Lung (tissue), 12 donors: ENCODE data around the gene TLE1. TPM values are rescaled to one million over a fixed set of nuclear protein-coding genes. Genes with fewer than 3 reads are reported as not detected.
A peak's percentile ranks its signal among the peaks of the same experiment; 100 is the strongest.

Experiments used
- ATAC-seq: fragments of 200-7000 bp; cut with Tn5 transposase; one replicate; pipeline ENCODE4 v1.9.1; 2020; ENCODE audit warnings: moderate number of reproducible peaks; ENCODE audit not compliant: insufficient read depth, low FRiP score
- DNase-seq, 3 donors: peaks; one replicate each; pipeline ENCODE4 v3.0.0-alpha.2; 2013 to 2017
- H3K27ac ChIP-seq, 2 donors: one replicate each; pipeline ENCODE4 v1.5.1; 2013; ENCODE audit warnings: mild to moderate bottlenecking in 2 of 2, moderate library complexity in 2 of 2, control low read depth in 1 of 2, inconsistent platforms in 1 of 2, low read depth in 1 of 2, low read length in 1 of 2
- H3K27me3 ChIP-seq, 3 donors: one replicate each; pipeline ENCODE4 v1.5.1; 2013; ENCODE audit warnings: low read length in 2 of 3; ENCODE audit not compliant: control insufficient read depth in 3 of 3, insufficient read depth in 3 of 3
- H3K36me3 ChIP-seq, 4 donors: one replicate each; pipeline ENCODE4 v1.5.1; 2013; ENCODE audit warnings: low read length in 4 of 4, mild to moderate bottlenecking in 1 of 4, moderate library complexity in 1 of 4; ENCODE audit not compliant: control insufficient read depth in 4 of 4, insufficient read depth in 4 of 4
- H3K4me1 ChIP-seq, 5 donors: one replicate each; pipeline ENCODE4 v1.5.1; 2013; ENCODE audit warnings: low read length in 5 of 5, mild to moderate bottlenecking in 2 of 5, moderate library complexity in 1 of 5; ENCODE audit not compliant: control insufficient read depth in 5 of 5, insufficient read depth in 5 of 5
- H3K4me3 ChIP-seq: one replicate; pipeline ENCODE4 v1.5.1; 2013; ENCODE audit warnings: mild to moderate bottlenecking, control low read depth, moderate library complexity
- H3K9ac ChIP-seq, 2 donors: one replicate each; pipeline ENCODE4 v1.5.1; 2013; ENCODE audit warnings: low read length in 2 of 2, control low read depth in 1 of 2; ENCODE audit not compliant: insufficient read depth in 1 of 2
- H3K9me3 ChIP-seq, 4 donors: one replicate each; pipeline ENCODE4 v1.5.1; 2013; ENCODE audit warnings: low read length in 3 of 4, mild to moderate bottlenecking in 1 of 4, moderate library complexity in 1 of 4; ENCODE audit not compliant: control insufficient read depth in 4 of 4, insufficient read depth in 3 of 4
- CTCF ChIP-seq: IDR thresholded peaks from 2 replicates; pipeline ENCODE4 v1.5.1; 2012; ENCODE audit warnings: mild to moderate bottlenecking; ENCODE audit errors: control extremely low read depth, extremely low read depth
- WGBS, 2 donors: extraction: QIAGEN DNeasy Blood & Tissue Kit; methylation state at CpG; one replicate each; pipeline ENCODE4 v1.1.7; 2013; 5-methylcytosine and 5-hydroxymethylcytosine counted together
- polyA plus RNA-seq, 2 donors: library from polyadenylated mRNA; stranded (reverse); fragments of 200-250 nt; gene quantifications; one replicate each; pipeline ENCODE4 v1.2.1, GENCODE V29; 2013
- total RNA-seq, 2 donors: library from RNA; depleted of rRNA in 1 of 2; stranded (reverse); fragments of >200 nt in 1 of 2; gene quantifications; one replicate each; pipeline ENCODE4 v1.2.1, GENCODE V29; 2014 to 2021
- donor health status: control.
- donor health status: control.
- donor health status: Bipolar disorder and iron deficiency.
- donor health status: healthy.
- donor health status: DM: yes; HTN: yes; CAD: no.

TLE1 gene
- total and polyA plus RNA-seq, 4 donors: 16.8 to 35.2 (median 19.4) TPM

- no peak overlapping the region for H3K4me3 ChIP-seq
- peaks cover 0 to 21% (median 0%) of the 10 kb centered on the region in 3 donors for H3K27me3 ChIP-seq
- ATAC-seq: no peak
- H3K9me3 ChIP-seq: no peaks in the 10 kb centered on the region
- H3K4me1 ChIP-seq: peaks cover 0 to 30% (median 5%) of the 10 kb centered on the region in 5 donors
- H3K36me3 ChIP-seq: no peaks in the 10 kb centered on the region
- no peak overlapping the region for H3K27ac ChIP-seq
- DNase-seq: no peak
- no peak for TF ChIP-seq CTCF
- no peak overlapping the region for H3K9ac ChIP-seq
- WGBS, 2 donors: 56 to 84% methylated on average over 2 of the region's 2 CpGs
These were observed 131.8 kb downstream of the TLE1 start for GRCh38 chr9:81557452-81558090.

DNA sequence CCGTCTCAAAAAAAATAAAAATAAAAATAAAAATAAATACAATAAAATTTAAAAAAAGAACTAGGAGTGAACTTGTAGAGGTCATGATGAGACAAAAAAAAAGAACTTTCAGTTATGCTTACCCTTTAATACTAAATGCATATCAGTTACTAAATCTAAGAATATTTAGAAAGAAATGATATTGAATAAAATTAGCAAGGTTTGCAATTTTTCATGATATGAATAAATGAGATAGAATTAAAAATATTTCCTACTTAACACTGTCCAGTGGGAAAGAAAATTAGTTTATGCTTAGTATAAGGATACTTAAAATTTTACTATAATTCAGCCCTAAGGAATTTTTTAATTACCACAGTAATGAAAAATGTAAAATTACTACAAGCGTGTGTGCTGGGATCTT lies 132.4 kb downstream of the TLE1 start:
- Histone ChIP-seq H3K36me3 (no peaks in the 10 kb centered on the region), H3K9me3 (no peaks in the 10 kb centered on the region), H3K9ac (no peak overlapping the region), H3K4me1 (peaks cover 0 to 30% (median 3%) of the 10 kb centered on the region in 5 donors), H3K4me3 (no peak overlapping the region), H3K27me3 (peaks cover 0 to 21% (median 0%) of the 10 kb centered on the region in 3 donors), H3K27ac (no peak overlapping the region)
- WGBS, 2 donors: 93 to 95% methylated on average over 2 of the region's 2 CpGs
- DNase-seq (no peak), ATAC-seq (no peak)
- no peak for TF ChIP-seq CTCF

GRCh38 chr9:81552581-81552991 lies 136.8 kb downstream of the TLE1 start:
- Histone ChIP-seq H3K9ac (no peak overlapping the region), H3K4me3 (no peak overlapping the region), H3K4me1 (peaks cover 0 to 14% (median under 1%) of the 10 kb centered on the region in 5 donors), H3K27ac (no peak overlapping the region), H3K36me3 (no peaks in the 10 kb centered on the region), H3K9me3 (no peaks in the 10 kb centered on the region), H3K27me3 (peaks cover 0 to 22% (median 0%) of the 10 kb centered on the region in 3 donors)
- DNase-seq: peak in 2 of 3 donors; percentile 40 to 63
- no peak for ATAC-seq
- WGBS, 2 donors: 64 to 82% methylated on average over 4 of the region's 4 CpGs
- TF ChIP-seq CTCF: no peak

DNA sequence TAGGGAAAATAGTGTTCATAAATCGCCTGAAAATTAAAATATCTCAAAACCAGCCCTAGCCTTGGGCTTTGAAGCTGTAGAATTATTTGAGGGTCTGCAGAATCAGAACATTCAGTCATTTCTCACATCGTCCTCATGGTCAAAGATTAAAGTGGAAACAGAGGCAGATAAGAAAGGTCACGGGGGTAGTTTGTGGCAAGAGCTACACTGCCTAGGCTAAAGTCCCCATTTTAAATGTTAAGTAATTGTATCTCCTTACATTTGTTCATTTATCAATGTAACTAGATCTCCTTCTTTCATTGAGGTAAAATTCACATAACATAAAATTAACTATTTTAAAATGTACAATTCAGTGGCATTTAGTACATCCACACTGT lies 139.2 kb downstream of the TLE1 start:
- no peak overlapping the region for H3K27ac ChIP-seq
- peaks cover 0 to 21% (median 12%) of the 10 kb centered on the region in 5 donors for H3K4me1 ChIP-seq
- DNase-seq (no peak), ATAC-seq (no peak)
- no peaks in the 10 kb centered on the region for H3K36me3 ChIP-seq
- no peak overlapping the region for H3K9ac ChIP-seq
- 58 to 82% methylated on average over 3 of the region's 3 CpGs for WGBS, 2 donors
- no peaks in the 10 kb centered on the region for H3K9me3 ChIP-seq
- no peak for TF ChIP-seq CTCF
- H3K27me3 ChIP-seq: peaks cover 0 to 12% (median 0%) of the 10 kb centered on the region in 3 donors
- H3K4me3 ChIP-seq: no peak overlapping the region
